A549 treated with AZD9567 at 1 μM for 4 hours (cell line): ENCODE measurements around the gene APOA5. TPM values are rescaled to one million over a fixed set of nuclear protein-coding genes. Genes with fewer than 3 reads are reported as not detected.

Experiments
- total RNA-seq: library from RNA; stranded (reverse); fragments of 200-300 nt; extraction: Qiagen RNA extraction; gene quantifications from 5 replicates; pipeline ENCODE4 v1.2.3, GENCODE V29; 2022; ENCODE audit not compliant: insufficient read depth

The APOA5 gene, protein sequence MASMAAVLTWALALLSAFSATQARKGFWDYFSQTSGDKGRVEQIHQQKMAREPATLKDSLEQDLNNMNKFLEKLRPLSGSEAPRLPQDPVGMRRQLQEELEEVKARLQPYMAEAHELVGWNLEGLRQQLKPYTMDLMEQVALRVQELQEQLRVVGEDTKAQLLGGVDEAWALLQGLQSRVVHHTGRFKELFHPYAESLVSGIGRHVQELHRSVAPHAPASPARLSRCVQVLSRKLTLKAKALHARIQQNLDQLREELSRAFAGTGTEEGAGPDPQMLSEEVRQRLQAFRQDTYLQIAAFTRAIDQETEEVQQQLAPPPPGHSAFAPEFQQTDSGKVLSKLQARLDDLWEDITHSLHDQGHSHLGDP
- not detected in 5 replicates for total RNA-seq

DNA sequence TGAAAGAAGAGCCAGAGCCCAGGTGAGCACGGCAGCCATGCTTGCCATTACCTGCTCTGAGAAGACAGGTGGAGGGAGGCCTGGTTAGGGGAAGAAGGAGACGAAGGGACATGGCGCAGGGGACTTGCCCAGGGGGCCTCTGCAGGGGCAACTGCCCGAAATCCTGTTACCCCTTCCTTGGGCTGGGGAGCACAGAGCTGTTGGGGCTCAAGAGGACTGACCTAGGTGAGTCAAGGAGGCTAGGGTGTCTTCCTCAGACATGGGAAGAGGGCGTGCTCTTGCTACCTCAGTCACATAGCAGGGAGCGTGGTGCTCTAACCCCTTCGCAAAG is at the start of gene APOA5:
APOA5 (minus strand) TSS at position 67 of the 331 bp plus-strand sequence; CDS start at position 48, 19 bp downstream.

DNA sequence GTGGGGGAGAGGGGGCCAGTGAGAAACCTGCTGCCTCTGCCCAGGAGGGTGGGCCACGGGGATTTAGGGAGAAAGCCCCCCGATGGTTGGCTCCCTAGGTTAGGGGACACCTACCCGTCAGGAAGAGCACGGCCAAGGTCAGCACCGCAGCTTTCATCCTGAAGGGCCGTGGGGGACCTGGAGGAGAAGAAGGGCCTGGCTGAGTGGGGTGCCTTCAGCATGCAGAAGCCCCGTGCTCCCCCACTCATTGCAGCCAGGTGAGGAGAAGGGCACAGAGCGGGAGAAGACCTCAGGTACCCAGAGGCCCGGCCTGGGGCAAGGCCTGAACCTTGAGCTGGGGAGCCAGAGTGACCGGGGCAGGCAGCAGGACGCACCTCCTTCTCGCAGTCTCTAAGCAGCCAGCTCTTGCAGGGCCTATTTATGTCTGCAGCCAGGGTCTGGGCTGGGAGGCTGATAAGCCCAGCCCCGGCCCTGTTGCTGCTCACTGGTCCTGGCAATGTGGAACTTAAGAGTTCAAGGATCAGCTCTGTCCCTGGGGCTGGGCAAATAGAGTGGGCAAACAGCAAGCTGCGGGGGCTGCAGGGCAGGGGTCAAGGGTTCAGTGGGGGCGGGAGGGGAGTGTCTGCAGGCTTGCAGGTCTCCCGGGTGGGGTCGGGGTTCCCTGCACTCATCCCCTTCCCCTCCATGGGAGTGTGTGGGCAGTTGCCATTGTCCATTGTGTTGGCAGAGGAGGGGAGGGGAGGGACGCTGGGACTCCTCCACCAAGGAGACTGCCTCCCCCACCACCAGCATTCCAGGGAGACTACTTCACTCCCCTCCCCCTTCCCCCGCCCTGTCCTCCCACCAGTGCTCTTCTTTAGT is 45.8 kb upstream of the APOA5 start, which contains the start of gene APOA1:
APOA1 (minus strand) TSS at position 392 of the 861 bp plus-strand sequence; CDS start at position 157, 235 bp downstream.

DNA sequence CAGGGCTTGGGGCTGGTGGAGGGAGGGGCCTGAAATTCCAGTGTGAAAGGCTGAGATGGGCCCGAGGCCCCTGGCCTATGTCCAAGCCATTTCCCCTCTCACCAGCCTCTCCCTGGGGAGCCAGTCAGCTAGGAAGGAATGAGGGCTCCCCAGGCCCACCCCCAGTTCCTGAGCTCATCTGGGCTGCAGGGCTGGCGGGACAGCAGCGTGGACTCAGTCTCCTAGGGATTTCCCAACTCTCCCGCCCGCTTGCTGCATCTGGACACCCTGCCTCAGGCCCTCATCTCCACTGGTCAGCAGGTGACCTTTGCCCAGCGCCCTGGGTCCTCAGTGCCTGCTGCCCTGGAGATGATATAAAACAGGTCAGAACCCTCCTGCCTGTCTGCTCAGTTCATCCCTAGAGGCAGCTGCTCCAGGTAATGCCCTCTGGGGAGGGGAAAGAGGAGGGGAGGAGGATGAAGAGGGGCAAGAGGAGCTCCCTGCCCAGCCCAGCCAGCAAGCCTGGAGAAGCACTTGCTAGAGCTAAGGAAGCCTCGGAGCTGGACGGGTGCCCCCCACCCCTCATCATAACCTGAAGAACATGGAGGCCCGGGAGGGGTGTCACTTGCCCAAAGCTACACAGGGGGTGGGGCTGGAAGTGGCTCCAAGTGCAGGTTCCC is 38.0 kb upstream of the APOA5 start, which contains the start of gene APOC3:
APOC3 (plus strand) TSS at position 383 of the 659 bp plus-strand sequence. CDS start 676 bp downstream, outside the sequence.

DNA sequence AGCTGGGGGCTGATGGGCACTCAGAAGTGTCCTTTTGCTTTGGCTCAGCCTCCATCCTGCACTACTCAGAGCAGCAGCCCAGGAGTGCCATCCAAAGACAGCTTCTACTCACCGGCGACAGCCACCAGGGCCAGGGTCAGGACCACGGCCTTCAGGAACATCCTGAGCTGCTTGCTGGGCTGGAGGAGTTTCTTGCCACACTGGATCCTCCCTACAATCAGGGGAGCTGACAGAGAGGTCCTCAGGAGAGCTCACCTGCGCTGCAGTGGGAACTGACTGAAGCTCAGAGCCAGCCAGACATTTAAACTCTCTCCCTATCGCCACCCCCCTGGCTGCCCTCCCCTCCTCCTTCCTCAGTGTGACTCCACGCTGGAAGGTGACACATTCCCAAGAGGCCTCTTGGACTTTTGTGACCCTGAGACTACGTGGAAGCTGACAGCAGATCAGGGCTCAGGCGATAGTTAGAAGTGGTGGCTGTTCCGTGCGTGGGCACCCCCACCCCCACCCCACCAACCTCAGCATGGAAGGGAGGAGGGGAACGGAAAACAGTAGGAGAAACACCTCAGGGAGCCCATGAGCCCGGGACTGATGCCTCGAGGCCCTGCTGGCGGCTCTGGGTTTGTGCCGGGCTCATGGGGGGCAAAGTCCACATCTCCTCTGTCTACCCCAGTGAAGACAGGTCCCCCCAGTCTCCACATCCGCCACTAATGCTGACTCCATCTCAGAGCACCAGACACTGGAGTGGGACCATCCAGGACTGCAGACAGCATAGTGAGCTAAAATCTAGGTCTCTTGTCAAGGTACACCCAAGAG is 31.6 kb upstream of the APOA5 start, which contains the start of gene APOA4:
APOA4 (minus strand) TSS at position 274 of the 813 bp plus-strand sequence; CDS start at position 161, 113 bp downstream.

DNA sequence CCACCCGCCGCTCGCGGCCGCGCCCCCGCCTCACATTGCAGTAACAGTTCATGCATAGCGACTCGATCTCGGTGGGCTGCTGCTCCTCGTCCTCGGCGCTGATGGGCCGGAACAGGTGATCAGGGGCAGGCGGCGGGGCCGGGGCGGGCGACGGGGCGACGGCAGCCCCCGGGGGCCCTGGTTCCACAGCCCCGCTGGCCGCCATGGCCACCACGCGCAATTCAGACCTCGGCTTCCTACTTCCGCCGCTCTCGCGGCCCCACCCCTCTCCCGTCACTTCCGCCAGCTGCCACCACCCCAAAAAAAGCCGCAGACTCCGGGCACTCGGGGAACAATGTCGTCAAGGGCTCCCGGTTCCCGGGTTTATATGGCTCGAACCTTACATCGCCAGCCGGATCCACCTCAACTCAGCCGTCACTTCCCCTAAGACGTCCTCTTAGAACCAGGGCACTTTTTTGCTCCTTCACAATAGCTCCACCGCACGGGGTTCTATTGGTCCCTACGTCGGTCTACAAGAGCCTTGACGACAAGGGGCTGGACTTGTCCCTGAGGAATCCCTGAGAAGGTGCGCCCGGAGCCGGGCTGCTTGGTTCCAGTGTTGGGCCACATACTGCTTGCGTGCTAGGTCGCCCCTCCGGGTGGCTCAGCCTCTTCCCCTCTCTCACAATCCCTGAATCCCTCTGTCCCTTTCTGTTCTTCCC is 3.7 kb downstream of the APOA5 start, which contains the start of gene ZPR1:
ZPR1 (minus strand) TSS at position 238 of the 701 bp plus-strand sequence; CDS start at position 205, 33 bp downstream.

DNA sequence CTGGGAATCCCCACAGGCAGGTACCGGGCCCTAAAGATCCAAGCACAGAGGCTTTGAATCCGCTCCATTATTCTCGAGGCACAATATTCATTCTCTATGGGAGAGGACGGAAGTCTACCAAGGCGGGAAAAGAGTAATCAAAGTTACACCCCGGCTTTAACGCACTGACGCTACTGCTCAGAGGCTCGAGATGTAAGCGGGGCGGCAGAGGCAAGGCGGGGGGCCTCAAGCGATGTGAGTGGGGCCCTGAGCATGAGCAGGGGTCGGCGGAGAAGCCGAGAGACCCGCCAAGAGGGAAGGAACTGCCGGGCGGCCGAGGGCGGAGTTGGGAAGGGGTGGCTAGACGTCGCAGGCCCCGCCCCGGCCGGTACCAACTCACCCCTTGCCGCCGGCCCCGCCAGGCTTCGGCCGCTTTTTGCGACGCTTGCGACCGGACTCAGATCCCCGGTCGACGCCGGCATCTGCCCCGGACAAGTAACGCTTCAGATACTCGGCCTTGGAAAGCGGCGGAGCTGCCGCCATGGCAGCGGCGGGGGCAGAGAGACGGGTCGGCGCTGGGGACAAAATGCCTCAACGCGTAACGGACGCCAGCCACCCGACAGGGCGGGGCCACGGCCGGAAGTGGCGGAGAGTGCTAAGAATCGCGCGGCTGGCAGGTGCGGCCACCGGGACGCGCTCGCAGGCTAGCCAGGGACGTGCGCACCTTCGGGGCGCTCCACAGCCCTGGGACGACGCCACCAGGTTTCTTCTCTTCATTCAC is 19.1 kb downstream of the APOA5 start, which contains the start of gene BUD13:
BUD13 (minus strand) TSS at position 545 of the 760 bp plus-strand sequence; CDS start at position 522, 23 bp downstream.

Other genes with a start within 250 kb of the APOA5 start
- gene BUD13, start 18.9 kb downstream of the APOA5 start, total RNA-seq: 11.2 to 14.2 TPM (median 11.6 TPM) in 5 replicates
- gene ZPR1, start 3.9 kb downstream of the APOA5 start, total RNA-seq: 41.0 to 61.3 TPM (median 58.4 TPM) in 5 replicates
- gene APOA4, start 31.4 kb upstream of the APOA5 start, total RNA-seq: 0.05 TPM in 1 of 5 replicates, not detected in the others
- not detected in 5 replicates for gene APOC3, start 38.0 kb upstream of the APOA5 start, total RNA-seq
- 0.22 to 6.7 TPM (median 0.29 TPM) in 5 replicates for gene APOA1, start 45.7 kb upstream of the APOA5 start, total RNA-seq